ENCODE data around the gene ERVMER34-1. TPM values are rescaled to one million over a fixed set of nuclear protein-coding genes. Genes with fewer than 3 reads are reported as not detected.

Gene ERVMER34-1, protein sequence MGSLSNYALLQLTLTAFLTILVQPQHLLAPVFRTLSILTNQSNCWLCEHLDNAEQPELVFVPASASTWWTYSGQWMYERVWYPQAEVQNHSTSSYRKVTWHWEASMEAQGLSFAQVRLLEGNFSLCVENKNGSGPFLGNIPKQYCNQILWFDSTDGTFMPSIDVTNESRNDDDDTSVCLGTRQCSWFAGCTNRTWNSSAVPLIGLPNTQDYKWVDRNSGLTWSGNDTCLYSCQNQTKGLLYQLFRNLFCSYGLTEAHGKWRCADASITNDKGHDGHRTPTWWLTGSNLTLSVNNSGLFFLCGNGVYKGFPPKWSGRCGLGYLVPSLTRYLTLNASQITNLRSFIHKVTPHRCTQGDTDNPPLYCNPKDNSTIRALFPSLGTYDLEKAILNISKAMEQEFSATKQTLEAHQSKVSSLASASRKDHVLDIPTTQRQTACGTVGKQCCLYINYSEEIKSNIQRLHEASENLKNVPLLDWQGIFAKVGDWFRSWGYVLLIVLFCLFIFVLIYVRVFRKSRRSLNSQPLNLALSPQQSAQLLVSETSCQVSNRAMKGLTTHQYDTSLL
- total RNA-seq: under 1 TPM in 3 of 4 donors, not detected in 1; 0.31 to 0.60 (median 0.37) TPM

DNA sequence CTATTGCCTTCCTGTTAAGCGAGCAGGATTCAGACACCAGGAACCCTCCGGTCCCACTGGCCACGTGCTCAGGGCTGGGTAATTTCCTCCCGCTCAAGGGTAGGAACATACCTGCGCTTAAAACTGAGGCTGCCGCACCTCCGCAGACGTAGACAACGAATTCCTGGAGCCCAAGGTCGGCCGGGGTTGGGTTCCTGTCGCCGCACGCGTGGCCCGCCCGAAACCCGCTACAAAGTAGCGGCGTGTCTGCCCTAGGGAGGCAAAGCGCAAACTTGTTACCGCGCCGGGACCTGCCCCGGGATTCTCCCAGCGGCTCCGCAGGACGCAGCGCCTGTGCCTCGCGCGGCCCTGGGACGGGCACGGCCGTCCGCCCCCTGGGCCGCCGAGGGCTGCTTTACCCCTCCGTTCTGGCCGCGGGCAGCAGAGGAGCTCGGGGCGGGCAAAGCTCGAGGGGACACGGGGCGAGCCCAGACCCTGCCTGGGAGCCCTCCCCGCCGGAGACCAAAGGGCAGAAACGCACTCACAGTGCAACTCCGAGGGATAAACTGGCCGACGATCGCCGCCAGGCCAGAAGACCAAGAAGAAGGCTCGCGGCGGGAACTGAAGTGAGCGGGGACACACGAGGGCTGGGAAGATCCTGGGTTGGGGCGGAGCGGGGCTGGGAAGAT is at the start of gene ERVMER34-1:
ERVMER34-1 (minus strand) TSS at position 607 of the 668 bp plus-strand sequence. CDS start 5,905 bp downstream, outside the sequence.
- ATAC-seq (ENCODE audit: low FRiP score) (peak; percentile 76), DNase-seq (ENCODE audit: low spot score) (peak; percentile 26)
- TF ChIP-seq, protein P1, sequence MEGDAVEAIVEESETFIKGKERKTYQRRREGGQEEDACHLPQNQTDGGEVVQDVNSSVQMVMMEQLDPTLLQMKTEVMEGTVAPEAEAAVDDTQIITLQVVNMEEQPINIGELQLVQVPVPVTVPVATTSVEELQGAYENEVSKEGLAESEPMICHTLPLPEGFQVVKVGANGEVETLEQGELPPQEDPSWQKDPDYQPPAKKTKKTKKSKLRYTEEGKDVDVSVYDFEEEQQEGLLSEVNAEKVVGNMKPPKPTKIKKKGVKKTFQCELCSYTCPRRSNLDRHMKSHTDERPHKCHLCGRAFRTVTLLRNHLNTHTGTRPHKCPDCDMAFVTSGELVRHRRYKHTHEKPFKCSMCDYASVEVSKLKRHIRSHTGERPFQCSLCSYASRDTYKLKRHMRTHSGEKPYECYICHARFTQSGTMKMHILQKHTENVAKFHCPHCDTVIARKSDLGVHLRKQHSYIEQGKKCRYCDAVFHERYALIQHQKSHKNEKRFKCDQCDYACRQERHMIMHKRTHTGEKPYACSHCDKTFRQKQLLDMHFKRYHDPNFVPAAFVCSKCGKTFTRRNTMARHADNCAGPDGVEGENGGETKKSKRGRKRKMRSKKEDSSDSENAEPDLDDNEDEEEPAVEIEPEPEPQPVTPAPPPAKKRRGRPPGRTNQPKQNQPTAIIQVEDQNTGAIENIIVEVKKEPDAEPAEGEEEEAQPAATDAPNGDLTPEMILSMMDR (IDR thresholded peaks at IDR 0.05): no peak

- DNase-seq (ENCODE audit: low spot score) (no peak), ATAC-seq (ENCODE audit: low FRiP score) (no peak)
- TF ChIP-seq, protein P1 (IDR thresholded peaks at IDR 0.05): no peak
Measured at GRCh38 chr4:52799813-52800212, 48.6 kb upstream of the ERVMER34-1 start.

DNA sequence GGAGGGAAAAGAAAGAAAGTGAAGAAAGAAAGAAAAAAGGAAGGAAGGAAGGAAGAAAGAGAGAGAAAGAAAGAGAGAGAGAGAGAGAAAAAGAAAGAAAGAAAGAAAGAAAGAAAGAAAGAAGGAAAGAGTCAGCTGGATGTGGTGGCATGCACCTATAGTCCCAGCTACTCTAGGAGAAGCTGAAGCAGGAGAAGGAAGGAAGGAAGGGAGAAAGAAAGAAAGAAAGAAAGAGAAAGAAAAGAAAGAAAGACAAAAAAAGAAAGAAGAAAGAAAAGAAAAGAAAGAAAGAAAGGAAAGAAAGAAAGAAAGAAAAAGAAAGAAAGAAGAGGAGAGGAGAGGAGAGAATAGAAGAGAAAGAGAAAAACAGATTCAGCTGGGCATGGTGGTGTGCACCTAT is 44.3 kb upstream of the ERVMER34-1 start:
- TF ChIP-seq, protein P1 (IDR thresholded peaks at IDR 0.05): no peak
- no peak for DNase-seq (ENCODE audit: low spot score)
- no peak for ATAC-seq (ENCODE audit: low FRiP score)

GRCh38 chr4:52791936-52792335 is 40.7 kb upstream of the ERVMER34-1 start:
- ATAC-seq (ENCODE audit: low FRiP score): no peak
- TF ChIP-seq, protein P1 (IDR thresholded peaks at IDR 0.05): no peak

DNA sequence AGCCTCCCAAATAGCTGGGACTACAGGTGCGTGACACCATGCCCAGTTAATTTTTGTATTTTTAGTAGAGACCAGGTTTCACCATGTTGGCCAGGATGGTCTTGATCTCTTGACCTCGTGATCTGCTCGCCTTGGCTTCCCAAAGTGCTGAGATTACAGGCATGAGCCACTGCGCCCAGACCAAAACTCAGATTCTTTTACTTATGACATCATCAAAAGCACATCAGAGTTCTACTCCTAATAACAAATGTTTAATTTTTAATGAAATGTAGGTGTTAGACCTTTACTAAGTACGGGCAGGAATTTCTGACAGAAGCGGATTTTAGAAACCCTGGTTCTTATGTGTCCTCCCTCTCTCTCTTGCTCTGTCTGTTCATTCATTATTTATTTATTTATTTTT is 38.5 kb upstream of the ERVMER34-1 start:
- no peak for DNase-seq (ENCODE audit: low spot score)
- no peak for ATAC-seq (ENCODE audit: low FRiP score)
- TF ChIP-seq, protein P1 (IDR thresholded peaks at IDR 0.05): no peak

More at GRCh38 chr4:52791936-52792335, 40.7 kb upstream of the ERVMER34-1 start:
- no peak for DNase-seq (ENCODE audit: low spot score)

- DNase-seq (ENCODE audit: low spot score) (no peak), ATAC-seq (ENCODE audit: low FRiP score) (no peak)
- TF ChIP-seq, protein P1 (IDR thresholded peaks at IDR 0.05): no peak
Measured at GRCh38 chr4:52788806-52789205, 37.6 kb upstream of the ERVMER34-1 start.
